Measurements from ENCODE around the gene CDKAL1.

The CDKAL1 gene

GRCh38 chr6:21079468-21080048, 545.3 kb downstream of the CDKAL1 start:
- Histone ChIP-seq H3K4me3 (no peak overlapping the region), H3K27ac (no peak overlapping the region)
- TF ChIP-seq, protein P1, sequence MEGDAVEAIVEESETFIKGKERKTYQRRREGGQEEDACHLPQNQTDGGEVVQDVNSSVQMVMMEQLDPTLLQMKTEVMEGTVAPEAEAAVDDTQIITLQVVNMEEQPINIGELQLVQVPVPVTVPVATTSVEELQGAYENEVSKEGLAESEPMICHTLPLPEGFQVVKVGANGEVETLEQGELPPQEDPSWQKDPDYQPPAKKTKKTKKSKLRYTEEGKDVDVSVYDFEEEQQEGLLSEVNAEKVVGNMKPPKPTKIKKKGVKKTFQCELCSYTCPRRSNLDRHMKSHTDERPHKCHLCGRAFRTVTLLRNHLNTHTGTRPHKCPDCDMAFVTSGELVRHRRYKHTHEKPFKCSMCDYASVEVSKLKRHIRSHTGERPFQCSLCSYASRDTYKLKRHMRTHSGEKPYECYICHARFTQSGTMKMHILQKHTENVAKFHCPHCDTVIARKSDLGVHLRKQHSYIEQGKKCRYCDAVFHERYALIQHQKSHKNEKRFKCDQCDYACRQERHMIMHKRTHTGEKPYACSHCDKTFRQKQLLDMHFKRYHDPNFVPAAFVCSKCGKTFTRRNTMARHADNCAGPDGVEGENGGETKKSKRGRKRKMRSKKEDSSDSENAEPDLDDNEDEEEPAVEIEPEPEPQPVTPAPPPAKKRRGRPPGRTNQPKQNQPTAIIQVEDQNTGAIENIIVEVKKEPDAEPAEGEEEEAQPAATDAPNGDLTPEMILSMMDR (IDR thresholded peaks at IDR 0.05), result no peak
- no peak for DNase-seq (ENCODE audit: low spot score)

GRCh38 chr6:21080221-21080620, 546.0 kb downstream of the CDKAL1 start:
- TF ChIP-seq, protein P1 (IDR thresholded peaks at IDR 0.05), result no peak

DNA sequence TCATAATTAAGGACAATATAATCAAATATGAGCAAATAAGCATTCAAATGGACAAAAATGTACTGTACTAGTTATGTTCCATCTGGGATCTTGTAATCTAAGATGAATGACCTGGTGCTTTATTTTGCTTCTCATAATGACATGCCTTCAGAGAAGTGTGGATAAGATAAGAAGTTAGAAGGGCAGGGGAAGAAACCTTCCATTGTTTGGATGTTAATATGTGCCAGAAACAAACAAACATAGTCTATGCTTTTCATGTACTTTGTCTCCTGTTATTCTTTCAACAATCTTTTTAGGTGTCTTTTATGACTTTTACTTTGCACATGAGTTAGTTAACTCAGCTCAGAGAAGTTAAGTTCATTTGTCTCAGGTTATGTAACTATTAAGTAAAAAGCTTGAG, 547.8 kb downstream of the CDKAL1 start:
- DNase-seq (ENCODE audit: low spot score), result no peak
- TF ChIP-seq, protein P1 (IDR thresholded peaks at IDR 0.05), result no peak
- H3K4me3 ChIP-seq, result no peak overlapping the region
- H3K27ac ChIP-seq, result no peak overlapping the region

More at GRCh38 chr6:21080221-21080620, 546.0 kb downstream of the CDKAL1 start:
- H3K4me3 ChIP-seq, result no peak overlapping the region
- no peak for DNase-seq (ENCODE audit: low spot score)
- H3K27ac ChIP-seq, result no peak overlapping the region

GRCh38 chr6:21083708-21084107, 549.5 kb downstream of the CDKAL1 start:
- TF ChIP-seq, protein P1 (IDR thresholded peaks at IDR 0.05), result no peak
- Histone ChIP-seq H3K27ac (no peak overlapping the region), H3K4me3 (no peak overlapping the region)
- DNase-seq (ENCODE audit: low spot score), result no peak

- H3K4me3 ChIP-seq, result no peak overlapping the region
- no peak overlapping the region for H3K27ac ChIP-seq
- TF ChIP-seq, protein P1 (IDR thresholded peaks at IDR 0.05), result no peak
- no peak for DNase-seq (ENCODE audit: low spot score)
Observed at GRCh38 chr6:21084656-21085055, 550.4 kb downstream of the CDKAL1 start.

GRCh38 chr6:21085211-21085610, 551.0 kb downstream of the CDKAL1 start:
- TF ChIP-seq, protein P1 (IDR thresholded peaks at IDR 0.05), result no peak
- no peak overlapping the region for H3K4me3 ChIP-seq
- H3K27ac ChIP-seq, result no peak overlapping the region
- no peak for DNase-seq (ENCODE audit: low spot score)

DNA sequence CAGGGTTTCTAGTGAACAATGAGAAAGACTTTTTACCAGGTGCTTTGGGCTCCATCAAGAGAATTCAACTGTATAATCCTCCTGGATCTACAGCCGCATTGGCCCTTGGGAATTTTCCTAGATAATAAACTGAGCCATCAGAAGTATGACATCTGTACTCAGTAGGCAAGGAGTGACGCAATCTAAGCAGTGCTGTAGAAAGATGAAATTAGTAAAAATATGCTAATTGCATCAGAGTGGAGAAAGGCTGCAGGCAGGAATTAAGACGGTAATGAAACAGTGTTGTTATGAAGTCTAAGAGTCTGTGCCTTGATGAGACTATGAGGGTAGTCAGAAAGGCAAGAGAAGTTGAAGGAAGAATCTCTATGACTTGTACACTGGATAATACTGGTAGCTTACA, 551.4 kb downstream of the CDKAL1 start:
- TF ChIP-seq, protein P1 (IDR thresholded peaks at IDR 0.05), result no peak
- no peak for DNase-seq (ENCODE audit: low spot score)
- H3K27ac ChIP-seq, result no peak overlapping the region
- no peak overlapping the region for H3K4me3 ChIP-seq

All from coronary artery (tissue), 2 donors.